Sigmoid colon (tissue), 4 donors: ENCODE measurements around the gene CCDC18.

Experiments used
- CTCF ChIP-seq, 4 experiments: fragments of 450-650 bp in 3 of 4; fragments of 200-600 bp in 1 of 4; IDR thresholded peaks; one replicate each; pipeline ENCODE4 v1.5.1; 2016 to 2019; ENCODE audit warnings: antibody characterized with exemption in 4 of 4, mild to moderate bottlenecking in 3 of 4, moderate library complexity in 2 of 4
- EP300 ChIP-seq, 4 donors: sonication (generic); formaldehyde crosslinking; IDR thresholded peaks; one replicate each; pipeline ENCODE4 v1.6.1; 2017; ENCODE audit warnings: antibody characterized with exemption in 4 of 4
- POLR2A ChIP-seq, 2 donors: fragments of 450-650 bp; IDR thresholded peaks; one replicate each; pipeline ENCODE4 v1.6.1; 2016; ENCODE audit warnings: antibody characterized with exemption in 2 of 2, mild to moderate bottlenecking in 2 of 2, moderate library complexity in 2 of 2

- TF ChIP-seq CTCF (IDR thresholded peaks at IDR 0.05) (no peak), EP300 (IDR thresholded peaks at IDR 0.05) (no peak), POLR2A (IDR thresholded peaks at IDR 0.05) (no peak)
Observed at GRCh38 chr1:93148001-93148400, 32.5 kb upstream of the CCDC18 start.
